ENCODE results near the gene ALG14. TPM values are rescaled to one million over a fixed set of nuclear protein-coding genes. Genes with fewer than 3 reads are reported as not detected.

The ALG14 gene
- total and polyA plus RNA-seq, 2 donors from 2014 or later = 8.6 to 11.3 TPM

- Histone ChIP-seq H3K9me3 (ENCODE audit: control insufficient read depth in 2 of 3, insufficient read depth in 1 of 3, low read length in 3 of 3) (no peaks in the 10 kb centered on the region), H3K27ac (ENCODE audit: low read depth in 2 of 2, low read length in 2 of 2) (no peak overlapping the region), H3K36me3 (ENCODE audit: control insufficient read depth in 2 of 3, insufficient read depth in 3 of 3, low read length in 3 of 3) (no peaks in the 10 kb centered on the region), H3K9ac (ENCODE audit: low read length in 3 of 3) (no peak overlapping the region), H3K27me3 (ENCODE audit: control insufficient read depth, insufficient read depth, low read length) (peaks cover 2% of the 10 kb centered on the region), H3K4me1 (ENCODE audit: control insufficient read depth in 2 of 3, insufficient read depth in 2 of 3, low read depth in 1 of 3, low read length in 3 of 3) (peaks cover 0 to 4% (median 2%) of the 10 kb centered on the region in 3 donors), H3K4me3 (ENCODE audit: low read length in 3 of 3) (no peak overlapping the region)
- intact Hi-C loops (cut with DNase I) = no loop called here
- FAIRE-seq = no peak
- TF ChIP-seq CTCF (IDR thresholded peaks at IDR 0.05; ENCODE audit: borderline replicate concordance, extremely low read depth, insufficient read depth) = no peak
- no peak for DNase-seq
These were observed 46.0 kb upstream of the ALG14 start for GRCh38 chr1:95118710-95119109.

- intact Hi-C loops (cut with DNase I) = no loop called here
- H3K9me3 ChIP-seq (ENCODE audit: control insufficient read depth in 2 of 3, insufficient read depth in 1 of 3, low read length in 3 of 3) = no peaks in the 10 kb centered on the region
- TF ChIP-seq CTCF (IDR thresholded peaks at IDR 0.05; ENCODE audit: borderline replicate concordance, extremely low read depth, insufficient read depth) = no peak
- peaks cover 2% of the 10 kb centered on the region for H3K27me3 ChIP-seq (ENCODE audit: control insufficient read depth, insufficient read depth, low read length)
- no peaks in the 10 kb centered on the region for H3K36me3 ChIP-seq (ENCODE audit: control insufficient read depth in 2 of 3, insufficient read depth in 3 of 3, low read length in 3 of 3)
- peak overlapping the region; percentile 14 to 67 (median 40) for H3K9ac ChIP-seq (ENCODE audit: low read length in 3 of 3)
- DNase-seq (peak in 1 of 5 donors; percentile 56), FAIRE-seq (no peak)
- peak overlapping the region; percentile 64 to 74 (median 73) for H3K4me3 ChIP-seq (ENCODE audit: low read length in 3 of 3)
- no peak overlapping the region for H3K27ac ChIP-seq (ENCODE audit: low read depth in 2 of 2, low read length in 2 of 2)
- peaks cover 0 to 4% (median 2%) of the 10 kb centered on the region in 3 donors for H3K4me1 ChIP-seq (ENCODE audit: control insufficient read depth in 2 of 3, insufficient read depth in 2 of 3, low read depth in 1 of 3, low read length in 3 of 3)
These were observed 45.3 kb upstream of the ALG14 start for GRCh38 chr1:95118067-95118499.

- Histone ChIP-seq H3K27me3 (ENCODE audit: control insufficient read depth, insufficient read depth, low read length) (peaks cover 2% of the 10 kb centered on the region), H3K27ac (ENCODE audit: low read depth in 2 of 2, low read length in 2 of 2) (peak within 1 kb of the TSS; percentile 79 to 80), H3K4me3 (ENCODE audit: low read length in 3 of 3) (peak within 1 kb of the TSS; percentile 73 to 81 (median 74)), H3K9ac (ENCODE audit: low read length in 3 of 3) (peak within 1 kb of the TSS; percentile 40 to 67 (median 55)), H3K9me3 (ENCODE audit: control insufficient read depth in 2 of 3, insufficient read depth in 1 of 3, low read length in 3 of 3) (no peaks in the 10 kb centered on the region), H3K4me1 (ENCODE audit: control insufficient read depth in 2 of 3, insufficient read depth in 2 of 3, low read depth in 1 of 3, low read length in 3 of 3) (peaks cover 0 to 4% (median 2%) of the 10 kb centered on the region in 3 donors), H3K36me3 (ENCODE audit: control insufficient read depth in 2 of 3, insufficient read depth in 3 of 3, low read length in 3 of 3) (no peaks in the 10 kb centered on the region)
- no peak for FAIRE-seq
- intact Hi-C loops (cut with DNase I) = no loop called here
- TF ChIP-seq CTCF (IDR thresholded peaks at IDR 0.05; ENCODE audit: borderline replicate concordance, extremely low read depth, insufficient read depth) = no peak
- DNase-seq = peak; percentile 77 to 86 (median 83)
These were observed 44.7 kb upstream of the ALG14 start, which contains the start of gene TLCD4 for GRCh38 chr1:95117207-95118066. TLCD4 (plus strand) TSS chr1:95117355; CDS start chr1:95143902, 26,547 bp downstream.

All from kidney (tissue), 14 donors.